Thoracic aorta (tissue), 2 donors: ENCODE data around the gene TBC1D7. TPM values are rescaled to one million over a fixed set of nuclear protein-coding genes. Genes with fewer than 3 reads are reported as not detected.

Experiments
- ATAC-seq: fragments of 150-250 bp; one replicate; pipeline ENCODE4 v1.8.0; 2017; ENCODE audit warnings: low read depth; ENCODE audit not compliant: insufficient number of reproducible peaks, low FRiP score
- DNase-seq: peaks from one replicate; pipeline ENCODE4 v3.0.0-alpha.2; 2020; ENCODE audit warnings: low spot score
- H3K27ac ChIP-seq, 2 donors: fragments of 200-600 bp; sonication (generic); 1 replicate in 1 of 2; 2 replicates in 1 of 2; pipeline ENCODE4 v1.5.1; 2016; ENCODE audit warnings: mild to moderate bottlenecking in 2 of 2, moderate library complexity in 2 of 2
- H3K27me3 ChIP-seq: fragments of 200-600 bp; sonication (generic); replicated peaks from 2 replicates; pipeline ENCODE4 v1.6.0; 2016; ENCODE audit warnings: mild to moderate bottlenecking; ENCODE audit not compliant: insufficient read depth
- H3K36me3 ChIP-seq: fragments of 200-600 bp; sonication (generic); one replicate; pipeline ENCODE4 v1.5.1; 2016
- H3K4me1 ChIP-seq, 2 donors: fragments of 200-600 bp; sonication (generic); 1 replicate in 1 of 2; 2 replicates in 1 of 2; pipeline versions ENCODE4 v1.5.1 to v1.6.0; 2016; ENCODE audit warnings: low read depth in 2 of 2, mild to moderate bottlenecking in 1 of 2; ENCODE audit not compliant: control insufficient read depth in 1 of 2
- H3K4me3 ChIP-seq: fragments of 200-600 bp; sonication (generic); 2 replicates; pipeline ENCODE4 v1.5.1; 2016; ENCODE audit warnings: mild to moderate bottlenecking
- H3K9me3 ChIP-seq: fragments of 200-600 bp; sonication (generic); 2 replicates; pipeline ENCODE4 v1.5.1; 2016
- total RNA-seq, 2 donors: library from RNA; depleted of rRNA; stranded (reverse); fragments of >200 nt; gene quantifications; one replicate each; pipeline versions ENCODE4 v1.1.0 to v1.2.3, GENCODE V29; 2016
- TF ChIP-seq, protein P1 (sequence below): fragments of 200-600 bp; sonication (generic); IDR thresholded peaks from one replicate; pipeline ENCODE4 v1.5.1; 2019; ENCODE audit warnings: antibody characterized with exemption

Gene TBC1D7
- total RNA-seq, 2 donors from 2014 or later, result 7.3 to 17.9 TPM

DNA sequence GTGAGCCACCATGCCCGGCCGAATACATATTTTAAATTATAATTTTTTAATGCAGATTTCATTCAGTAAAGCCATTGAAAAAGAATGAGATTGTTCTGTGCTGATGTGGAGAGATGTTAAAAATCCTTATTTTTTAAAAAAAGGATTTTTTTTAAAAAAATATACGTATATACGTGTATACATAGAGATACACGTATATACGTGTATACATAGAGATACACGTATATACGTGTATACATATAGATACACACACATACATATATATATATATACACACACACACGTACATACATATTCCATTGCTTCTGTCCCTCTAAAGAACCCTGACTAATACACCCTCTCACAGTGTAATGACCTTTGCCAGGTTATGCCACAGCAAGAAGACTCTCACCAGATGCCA is 23.8 kb upstream of the TBC1D7 start:
- TF ChIP-seq, protein P1, sequence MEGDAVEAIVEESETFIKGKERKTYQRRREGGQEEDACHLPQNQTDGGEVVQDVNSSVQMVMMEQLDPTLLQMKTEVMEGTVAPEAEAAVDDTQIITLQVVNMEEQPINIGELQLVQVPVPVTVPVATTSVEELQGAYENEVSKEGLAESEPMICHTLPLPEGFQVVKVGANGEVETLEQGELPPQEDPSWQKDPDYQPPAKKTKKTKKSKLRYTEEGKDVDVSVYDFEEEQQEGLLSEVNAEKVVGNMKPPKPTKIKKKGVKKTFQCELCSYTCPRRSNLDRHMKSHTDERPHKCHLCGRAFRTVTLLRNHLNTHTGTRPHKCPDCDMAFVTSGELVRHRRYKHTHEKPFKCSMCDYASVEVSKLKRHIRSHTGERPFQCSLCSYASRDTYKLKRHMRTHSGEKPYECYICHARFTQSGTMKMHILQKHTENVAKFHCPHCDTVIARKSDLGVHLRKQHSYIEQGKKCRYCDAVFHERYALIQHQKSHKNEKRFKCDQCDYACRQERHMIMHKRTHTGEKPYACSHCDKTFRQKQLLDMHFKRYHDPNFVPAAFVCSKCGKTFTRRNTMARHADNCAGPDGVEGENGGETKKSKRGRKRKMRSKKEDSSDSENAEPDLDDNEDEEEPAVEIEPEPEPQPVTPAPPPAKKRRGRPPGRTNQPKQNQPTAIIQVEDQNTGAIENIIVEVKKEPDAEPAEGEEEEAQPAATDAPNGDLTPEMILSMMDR, result no peak

DNA sequence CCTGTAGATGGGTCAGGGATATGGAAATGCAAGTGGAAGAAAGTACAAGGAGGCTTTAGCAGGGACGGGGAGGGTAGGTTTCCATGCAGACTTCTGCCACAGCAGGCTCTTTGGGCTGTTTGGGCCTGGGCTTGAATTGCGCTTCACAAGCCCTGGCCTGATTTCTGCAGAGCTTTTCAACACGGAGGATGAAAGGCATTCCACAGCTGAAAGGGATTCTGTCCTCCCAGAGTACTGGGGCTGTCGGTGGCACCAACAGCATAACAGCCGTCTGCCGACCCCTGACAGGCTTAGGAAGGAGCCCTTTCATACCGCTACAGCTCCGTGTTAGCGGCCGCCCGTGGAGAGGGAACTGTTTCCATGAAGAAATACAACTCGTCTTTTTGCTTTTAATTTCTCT is 22.9 kb upstream of the TBC1D7 start:
- no peak for DNase-seq
- Histone ChIP-seq H3K9me3 (no peaks in the 10 kb centered on the region), H3K36me3 (no peaks in the 10 kb centered on the region), H3K27me3 (no peaks in the 10 kb centered on the region), H3K27ac (no peak overlapping the region), H3K4me3 (no peak overlapping the region), H3K4me1 (peaks cover 3 to 7% of the 10 kb centered on the region in 2 donors)
- no peak for ATAC-seq
- TF ChIP-seq, protein P1, result no peak

More for the DNA sequence above, 23.8 kb upstream of the TBC1D7 start:
- no peaks in the 10 kb centered on the region for H3K9me3 ChIP-seq
- H3K27ac ChIP-seq, result no peak overlapping the region
- H3K27me3 ChIP-seq, result no peaks in the 10 kb centered on the region
- no peak overlapping the region for H3K4me3 ChIP-seq
- no peak for DNase-seq
- peaks cover 3 to 7% of the 10 kb centered on the region in 2 donors for H3K4me1 ChIP-seq
- H3K36me3 ChIP-seq, result no peaks in the 10 kb centered on the region
- ATAC-seq, result no peak

DNA sequence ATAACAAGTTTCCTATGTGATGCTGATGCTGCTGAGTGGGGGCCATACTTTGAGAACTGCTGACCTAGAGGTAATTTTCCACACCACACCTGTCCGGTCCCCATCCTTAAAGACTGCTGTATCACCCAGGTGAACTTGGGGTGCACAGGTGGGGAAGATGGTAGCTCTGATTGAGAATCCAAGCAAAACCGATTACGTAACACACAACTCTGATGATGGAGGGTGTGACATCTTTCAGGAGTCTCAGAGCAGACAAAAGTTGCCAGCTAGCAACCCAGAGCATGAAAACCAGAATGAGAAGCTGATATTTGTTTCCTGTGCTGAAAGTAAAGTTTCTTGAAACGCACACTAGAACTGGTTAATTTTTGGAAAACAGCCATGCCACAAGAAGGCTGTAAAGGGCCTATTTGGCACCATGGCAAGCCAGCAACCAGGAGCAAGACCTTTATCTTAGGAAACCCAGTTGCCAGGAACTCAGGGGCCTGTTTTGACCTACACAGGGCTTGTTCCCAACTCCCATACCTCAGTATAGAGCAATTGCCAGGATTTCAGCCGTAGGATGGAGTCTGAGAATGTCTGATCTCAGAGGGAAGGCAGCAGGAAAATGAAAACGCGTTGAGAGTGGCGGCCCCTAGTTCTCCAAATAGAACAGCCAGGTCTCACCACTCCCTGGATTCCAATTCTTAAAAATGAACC is 21.6 kb upstream of the TBC1D7 start:
- no peak for ATAC-seq
- DNase-seq, result no peak

DNA sequence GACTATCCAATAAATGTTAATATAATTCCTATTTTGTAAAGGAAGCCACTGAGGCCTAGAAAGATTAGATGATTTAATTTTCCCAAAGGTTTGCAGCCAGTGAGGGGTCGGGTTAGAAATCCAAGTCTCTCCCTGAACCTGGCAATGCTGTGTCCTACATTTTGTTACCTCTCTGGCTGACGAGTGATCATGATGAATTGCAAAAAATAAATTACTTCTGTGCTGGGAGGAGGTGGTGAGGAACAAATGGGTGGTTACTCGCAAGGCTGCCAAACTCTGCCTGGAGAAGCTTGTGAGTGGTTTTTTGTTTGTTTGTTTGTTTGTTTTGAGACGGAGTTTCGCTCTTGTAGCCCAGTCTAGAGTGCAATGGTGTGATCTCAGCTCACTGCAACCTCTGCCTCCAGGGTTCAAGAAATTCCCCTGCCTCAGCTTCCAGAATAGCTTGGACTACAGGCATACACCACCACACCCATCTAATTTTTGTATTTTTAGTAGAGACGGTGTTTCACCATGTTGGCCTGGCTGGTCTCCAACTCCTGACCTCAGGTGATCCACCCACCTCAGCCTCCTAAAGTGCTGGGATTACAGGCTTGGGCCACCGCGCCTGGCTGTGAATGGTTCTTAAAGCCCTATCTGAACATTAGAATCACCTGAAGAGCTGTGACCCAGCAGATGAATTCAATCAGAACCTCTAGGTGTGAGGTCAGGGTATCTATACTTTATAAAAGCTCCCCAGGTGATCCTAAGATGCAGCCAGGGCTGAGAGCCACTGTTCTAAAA is 20.2 kb upstream of the TBC1D7 start:
- no peaks in the 10 kb centered on the region for H3K27me3 ChIP-seq
- TF ChIP-seq, protein P1, result no peak
- no peaks in the 10 kb centered on the region for H3K4me1 ChIP-seq
- no peaks in the 10 kb centered on the region for H3K36me3 ChIP-seq
- H3K4me3 ChIP-seq, result no peak overlapping the region
- DNase-seq (no peak), ATAC-seq (no peak)
- no peaks in the 10 kb centered on the region for H3K9me3 ChIP-seq
- H3K27ac ChIP-seq, result no peak overlapping the region

More for the DNA sequence above, 21.6 kb upstream of the TBC1D7 start:
- TF ChIP-seq, protein P1, result no peak
- Histone ChIP-seq H3K4me3 (no peak overlapping the region), H3K4me1 (peaks cover under 1 to 3% of the 10 kb centered on the region in 2 donors), H3K9me3 (no peaks in the 10 kb centered on the region), H3K27me3 (no peaks in the 10 kb centered on the region), H3K27ac (no peak overlapping the region), H3K36me3 (no peaks in the 10 kb centered on the region)

DNA sequence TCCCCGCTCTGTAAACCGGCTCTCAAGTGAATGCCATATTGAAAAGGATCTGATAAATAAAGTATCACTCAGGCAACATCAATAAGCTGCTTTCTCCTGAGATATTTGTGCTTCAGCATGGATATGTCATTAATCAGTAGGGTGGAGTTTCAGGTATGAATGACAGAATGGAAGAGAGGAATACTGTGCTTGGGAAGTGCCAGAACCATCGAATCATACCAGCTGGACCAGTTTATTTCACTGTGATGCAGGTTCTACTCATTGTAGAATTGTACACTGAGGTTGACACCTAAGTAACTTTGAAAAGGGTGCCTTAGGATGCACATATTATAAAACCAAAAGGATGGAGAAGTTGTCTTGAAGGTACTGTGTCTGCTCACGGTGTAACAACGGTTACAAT is 17.9 kb upstream of the TBC1D7 start:
- H3K36me3 ChIP-seq, result no peaks in the 10 kb centered on the region
- TF ChIP-seq, protein P1, result no peak
- no peaks in the 10 kb centered on the region for H3K9me3 ChIP-seq
- H3K27me3 ChIP-seq, result no peaks in the 10 kb centered on the region
- no peak overlapping the region for H3K4me3 ChIP-seq
- no peak for DNase-seq
- no peak overlapping the region for H3K27ac ChIP-seq
- ATAC-seq, result no peak
- H3K4me1 ChIP-seq, result no peaks in the 10 kb centered on the region
